Measurements from ENCODE around the gene METAP1. TPM values are rescaled to one million over a fixed set of nuclear protein-coding genes. Genes with fewer than 3 reads are reported as not detected.

METAP1 gene
- total and polyA plus RNA-seq, 2 of the 8 experiments (the other 6 are each of a cell fraction or from before 2014, with no cell fraction given): 50.6 to 85.2 TPM

- no peak for TF ChIP-seq CHD7 (IDR thresholded peaks at IDR 0.05; ENCODE audit: insufficient replicate concordance, low read length)
- no peak for TF ChIP-seq RNF2 (IDR thresholded peaks at IDR 0.05; ENCODE audit: borderline replicate concordance, low read depth, low read length, missing control alignments, poor library complexity, severe bottlenecking)
- no peak for TF ChIP-seq ASH2L (IDR thresholded peaks at IDR 0.05; ENCODE audit: low read length)
- TF ChIP-seq SUZ12 (IDR thresholded peaks at IDR 0.05; ENCODE audit: low read length): no peak
- no peak for TF ChIP-seq RFX5 (IDR thresholded peaks at IDR 0.05; ENCODE audit: borderline replicate concordance, low read depth, low read length)
These were observed 43.8 kb upstream of the METAP1 start (continued) for GRCh38 chr4:98951710-98952109.
